HepG2 (cell line): ENCODE data around the gene NPHP3. TPM values are rescaled to one million over a fixed set of nuclear protein-coding genes. Genes with fewer than 3 reads are reported as not detected.

Experiments used
- CERS6 ChIP-seq: sonication (generic); formaldehyde crosslinking; IDR thresholded peaks from 2 replicates; pipeline ENCODE4 v1.5.0; 2020; ENCODE audit warnings: missing genetic modification reagents
- CREM ChIP-seq, 2 experiments: sonication (generic) in 1 of 2; formaldehyde crosslinking in 1 of 2; IDR thresholded peaks; 2 replicates each; pipeline versions ENCODE4 v1.4.0 to v1.6.1; 2016 to 2020; ENCODE audit warnings: antibody characterized with exemption in 1 of 2, mild to moderate bottlenecking in 1 of 2, missing genetic modification reagents in 1 of 2
- DMAP1 ChIP-seq: IDR thresholded peaks from 2 replicates; pipeline ENCODE4 v1.6.1; 2016
- DPF2 ChIP-seq: sonication (generic); formaldehyde crosslinking; IDR thresholded peaks from 2 replicates; pipeline ENCODE4 v1.4.0; 2020; ENCODE audit warnings: mild to moderate bottlenecking, low read depth, missing genetic modification reagents, borderline replicate concordance
- HHEX ChIP-seq: IDR thresholded peaks from 2 replicates; pipeline ENCODE4 v1.6.1; 2016; ENCODE audit warnings: control low read depth
- KDM2A ChIP-seq: sonication (generic); formaldehyde crosslinking; IDR thresholded peaks from 2 replicates; pipeline ENCODE4 v1.4.0; 2020; ENCODE audit warnings: low read depth, missing genetic modification reagents, borderline replicate concordance
- MXD3 ChIP-seq: IDR thresholded peaks from 2 replicates; pipeline ENCODE4 v1.6.1; 2016; ENCODE audit warnings: mild to moderate bottlenecking, missing biosample characterization, missing genetic modification reagents
- PATZ1 ChIP-seq: sonication (generic); formaldehyde crosslinking; IDR thresholded peaks from 2 replicates; pipeline ENCODE4 v1.4.0; 2020; ENCODE audit warnings: missing genetic modification reagents
- TBL1XR1 ChIP-seq: fragments of 150-350 bp; IDR thresholded peaks from 2 replicates; pipeline ENCODE4 v1.6.1; 2014; ENCODE audit warnings: borderline replicate concordance, low read length; ENCODE audit not compliant: partially characterized antibody
- ZNF3 ChIP-seq: IDR thresholded peaks from 2 replicates; pipeline ENCODE4 v1.7.0; 2017; ENCODE audit warnings: inconsistent platforms
- ZNF503 ChIP-seq: sonication (generic); formaldehyde crosslinking; IDR thresholded peaks from 2 replicates; pipeline ENCODE4 v1.4.0; 2020; ENCODE audit warnings: missing genetic modification reagents
- ZNF883 ChIP-seq: sonication (generic); formaldehyde crosslinking; IDR thresholded peaks from 2 replicates; pipeline ENCODE4 v1.5.1; 2020; ENCODE audit warnings: mild to moderate bottlenecking, missing genetic modification reagents; ENCODE audit errors: not compliant biosample characterization
- polyA plus RNA-seq, 8 experiments: library from polyadenylated mRNA; depleted of rRNA in 3 of 8; stranded (reverse) in 7 of 8; unstranded in 1 of 8; fragments of >200 nt; fragmentation: Illumina TruSeq in 4 of 8; extraction: Trizol in 4 of 8; gene quantifications; 2 replicates each; pipeline versions ENCODE4 v1.2.1 to v1.2.3, GENCODE V29; 2011 to 2016; ENCODE audit warnings: low read depth in 4 of 8, missing spikeins in 1 of 8, mixed read lengths in 1 of 8; ENCODE audit not compliant: insufficient read depth in 1 of 8
- total RNA-seq, 5 experiments: library from RNA; depleted of rRNA; stranded (reverse); fragments of >200 nt; fragmentation: Illumina TruSeq; extraction: Trizol; gene quantifications; 2 replicates each; pipeline ENCODE4 v1.2.3, GENCODE V29; 2016; ENCODE audit warnings: low read depth in 1 of 5
- TF ChIP-seq, protein P1 (sequence below): IDR thresholded peaks from 2 replicates; pipeline ENCODE4 v1.6.1; 2012; ENCODE audit warnings: low read depth, low read length, improper control_type of control experiment
- TF ChIP-seq, protein P2 (sequence below): sonication (generic); formaldehyde crosslinking; IDR thresholded peaks from 2 replicates; pipeline ENCODE4 v1.9.0; 2022; ENCODE audit warnings: missing genetic modification reagents, mild to moderate bottlenecking, borderline replicate concordance
- TF ChIP-seq, protein P3 (sequence below): sonication (generic); formaldehyde crosslinking; IDR thresholded peaks from 2 replicates; pipeline ENCODE4 v1.4.0; 2020; ENCODE audit warnings: mild to moderate bottlenecking, missing genetic modification reagents
- TF ChIP-seq, protein P4 (sequence below): sonication (generic); formaldehyde crosslinking; IDR thresholded peaks from 2 replicates; pipeline ENCODE4 v1.8.0; 2022; ENCODE audit warnings: missing genetic modification reagents, low read depth, mild to moderate bottlenecking, borderline replicate concordance
- TF ChIP-seq, protein P5 (sequence below): sonication (generic); formaldehyde crosslinking; IDR thresholded peaks from 2 replicates; pipeline ENCODE4 v1.8.1; 2023; ENCODE audit warnings: mild to moderate bottlenecking, moderate library complexity, missing genetic modification reagents

The NPHP3 gene
- total and polyA plus RNA-seq, 2 of the 13 experiments (the other 11 are each of a cell fraction or from before 2014, with no cell fraction given), result 11.0 to 20.2 TPM

GRCh38 chr3:132659365-132660051 lies 62.7 kb downstream of the NPHP3 start, which contains the start of gene ACAD11 (continued):
- TF ChIP-seq, protein P1, sequence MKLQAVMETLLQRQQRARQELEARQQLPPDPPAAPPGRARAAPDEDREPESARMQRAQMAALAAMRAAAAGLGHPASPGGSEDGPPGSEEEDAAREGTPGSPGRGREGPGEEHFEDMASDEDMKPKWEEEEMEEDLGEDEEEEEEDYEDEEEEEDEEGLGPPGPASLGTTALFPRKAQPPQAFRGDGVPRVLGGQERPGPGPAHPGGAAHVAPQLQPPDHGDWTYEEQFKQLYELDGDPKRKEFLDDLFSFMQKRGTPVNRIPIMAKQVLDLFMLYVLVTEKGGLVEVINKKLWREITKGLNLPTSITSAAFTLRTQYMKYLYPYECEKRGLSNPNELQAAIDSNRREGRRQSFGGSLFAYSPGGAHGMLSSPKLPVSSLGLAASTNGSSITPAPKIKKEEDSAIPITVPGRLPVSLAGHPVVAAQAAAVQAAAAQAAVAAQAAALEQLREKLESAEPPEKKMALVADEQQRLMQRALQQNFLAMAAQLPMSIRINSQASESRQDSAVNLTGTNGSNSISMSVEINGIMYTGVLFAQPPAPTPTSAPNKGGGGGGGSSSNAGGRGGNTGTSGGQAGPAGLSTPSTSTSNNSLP, result 0 out of 2 replicates have a peak, but pooled peaks have one; percentile 27
- TF ChIP-seq HHEX (CRISPR knock-in tag) (no peak), MXD3 (CRISPR knock-in tag) (no peak), TBL1XR1 (no peak), ZNF3 (no peak), DPF2 (no peak), CREM (IDR thresholded peaks at IDR 0.05) (0 out of 2 replicates have a peak, but pooled peaks have one; percentile 17), CREM (CRISPR knock-in tag; IDR thresholded peaks at IDR 0.05) (no peak), CERS6 (CRISPR knock-in tag) (no peak), KDM2A (CRISPR knock-in tag) (no peak), DMAP1 (CRISPR knock-in tag) (peak; percentile 5; the same call in 1 of the 2 replicates), ZNF503 (CRISPR knock-in tag) (0 out of 2 replicates have a peak, but pooled peaks have one; percentile 38), PATZ1 (peak; percentile 47; the same call in 1 of the 2 replicates), ZNF883 (no peak)
- TF ChIP-seq, protein P2, sequence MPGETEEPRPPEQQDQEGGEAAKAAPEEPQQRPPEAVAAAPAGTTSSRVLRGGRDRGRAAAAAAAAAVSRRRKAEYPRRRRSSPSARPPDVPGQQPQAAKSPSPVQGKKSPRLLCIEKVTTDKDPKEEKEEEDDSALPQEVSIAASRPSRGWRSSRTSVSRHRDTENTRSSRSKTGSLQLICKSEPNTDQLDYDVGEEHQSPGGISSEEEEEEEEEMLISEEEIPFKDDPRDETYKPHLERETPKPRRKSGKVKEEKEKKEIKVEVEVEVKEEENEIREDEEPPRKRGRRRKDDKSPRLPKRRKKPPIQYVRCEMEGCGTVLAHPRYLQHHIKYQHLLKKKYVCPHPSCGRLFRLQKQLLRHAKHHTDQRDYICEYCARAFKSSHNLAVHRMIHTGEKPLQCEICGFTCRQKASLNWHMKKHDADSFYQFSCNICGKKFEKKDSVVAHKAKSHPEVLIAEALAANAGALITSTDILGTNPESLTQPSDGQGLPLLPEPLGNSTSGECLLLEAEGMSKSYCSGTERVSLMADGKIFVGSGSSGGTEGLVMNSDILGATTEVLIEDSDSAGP (CRISPR knock-in tag), result no peak
- TF ChIP-seq, protein P3, sequence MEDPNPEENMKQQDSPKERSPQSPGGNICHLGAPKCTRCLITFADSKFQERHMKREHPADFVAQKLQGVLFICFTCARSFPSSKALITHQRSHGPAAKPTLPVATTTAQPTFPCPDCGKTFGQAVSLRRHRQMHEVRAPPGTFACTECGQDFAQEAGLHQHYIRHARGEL, result no peak
- TF ChIP-seq, protein P4, sequence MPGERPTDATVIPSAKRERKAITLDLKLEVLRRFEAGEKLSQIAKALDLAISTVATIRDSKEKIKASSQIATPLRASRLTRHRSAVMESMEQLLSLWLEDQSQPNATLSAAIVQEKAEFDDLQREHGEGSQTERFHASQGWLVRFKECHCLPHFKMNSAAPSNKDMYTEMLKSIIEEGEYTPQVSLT (CRISPR knock-in tag), result no peak
- TF ChIP-seq, protein P5, sequence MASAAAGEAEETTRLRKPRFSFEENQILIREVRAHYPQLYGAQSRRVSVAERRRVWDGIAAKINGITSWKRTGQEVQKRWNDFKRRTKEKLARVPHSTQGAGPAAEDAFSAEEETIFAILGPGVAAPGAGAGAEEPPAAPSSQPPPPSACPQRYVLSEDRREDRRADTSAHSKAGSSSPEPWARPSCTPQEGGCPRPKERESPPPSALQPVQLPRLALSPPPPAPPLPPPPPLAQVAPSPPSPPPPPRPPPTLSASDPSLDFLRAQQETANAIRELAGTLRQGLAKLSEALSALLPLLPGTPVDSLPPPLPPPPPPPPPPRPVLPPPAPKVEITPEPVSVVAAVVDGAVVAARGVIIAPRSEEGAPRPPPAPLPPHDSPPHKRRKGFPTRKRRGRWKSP (CRISPR knock-in tag), result 0 out of 2 replicates have a peak, but pooled peaks have one; percentile 25
